Activated T-cell treated with anti-CD3 and anti-CD28 coated beads for 4 hours (primary cell): ENCODE measurements around the gene ITIH5.
"Not testable (repeated sequence)": the region's sequence is repeated elsewhere in the genome, so short reads cannot be mapped to it uniquely, and the experiment has no call there.

Experiments used
- DNase-seq: peaks from one replicate; pipeline ENCODE4 v3.0.0-alpha.2; 2020

Gene ITIH5

GRCh38 chr10:7666253-7667023 is at the start of gene ITIH5:
TSS of gene ITIH5 (minus strand) at chr10:7666966. CDS start at chr10:7666892, 74 bp downstream.
- DNase-seq: no peak

- DNase-seq: no peak
Measured at GRCh38 chr10:7715515-7715914, 48.7 kb upstream of the ITIH5 start.

- not testable (repeated sequence) for DNase-seq
Measured at GRCh38 chr10:7711075-7711474, 44.3 kb upstream of the ITIH5 start.

- DNase-seq: no peak
Measured at GRCh38 chr10:7710446-7710845, 43.7 kb upstream of the ITIH5 start.

GRCh38 chr10:7708832-7709231 is 42.1 kb upstream of the ITIH5 start:
- DNase-seq: no peak

GRCh38 chr10:7707858-7708622 is 41.3 kb upstream of the ITIH5 start:
- DNase-seq: no peak

GRCh38 chr10:7707102-7707501 is 40.3 kb upstream of the ITIH5 start:
- DNase-seq: no peak

- no peak for DNase-seq
Measured at GRCh38 chr10:7706534-7707073, 39.8 kb upstream of the ITIH5 start.

- DNase-seq: no peak
Measured at GRCh38 chr10:7705341-7705740, 38.6 kb upstream of the ITIH5 start.

- DNase-seq: no peak
Measured at GRCh38 chr10:7704071-7705016, 37.6 kb upstream of the ITIH5 start.

- no peak for DNase-seq
Measured at GRCh38 chr10:7703140-7703539, 36.4 kb upstream of the ITIH5 start, which contains the start of gene ITIH2. TSS of gene ITIH2 (plus strand) at chr10:7703316. CDS start at chr10:7703435, 119 bp downstream.

GRCh38 chr10:7702288-7702812 is 35.6 kb upstream of the ITIH5 start:
- no peak for DNase-seq

- no peak for DNase-seq
Measured at GRCh38 chr10:7701158-7701742, 34.5 kb upstream of the ITIH5 start.

- no peak for DNase-seq
Measured at GRCh38 chr10:7700577-7701125, 33.9 kb upstream of the ITIH5 start.

- no peak for DNase-seq
Measured at GRCh38 chr10:7697426-7697825, 30.7 kb upstream of the ITIH5 start.

GRCh38 chr10:7696545-7696944 is 29.8 kb upstream of the ITIH5 start:
- no peak for DNase-seq

GRCh38 chr10:7693194-7693593 is 26.4 kb upstream of the ITIH5 start:
- not testable (repeated sequence) for DNase-seq

GRCh38 chr10:7692368-7692767 is 25.6 kb upstream of the ITIH5 start:
- DNase-seq: not testable (repeated sequence)

GRCh38 chr10:7690885-7691597 is 24.3 kb upstream of the ITIH5 start:
- DNase-seq: not testable (repeated sequence)

- no peak for DNase-seq
Measured at GRCh38 chr10:7689591-7689990, 22.8 kb upstream of the ITIH5 start.
